HG02678 (cell line): ENCODE results near the gene CEMIP.

Experiments
- ATAC-seq: cut with Tn5 transposase; IDR thresholded peaks from one replicate; pipeline ENCODE4 v1.9.1; 2021; ENCODE audit warnings: mild to moderate bottlenecking, moderate library complexity; ENCODE audit not compliant: unreplicated experiment

Gene CEMIP

DNA sequence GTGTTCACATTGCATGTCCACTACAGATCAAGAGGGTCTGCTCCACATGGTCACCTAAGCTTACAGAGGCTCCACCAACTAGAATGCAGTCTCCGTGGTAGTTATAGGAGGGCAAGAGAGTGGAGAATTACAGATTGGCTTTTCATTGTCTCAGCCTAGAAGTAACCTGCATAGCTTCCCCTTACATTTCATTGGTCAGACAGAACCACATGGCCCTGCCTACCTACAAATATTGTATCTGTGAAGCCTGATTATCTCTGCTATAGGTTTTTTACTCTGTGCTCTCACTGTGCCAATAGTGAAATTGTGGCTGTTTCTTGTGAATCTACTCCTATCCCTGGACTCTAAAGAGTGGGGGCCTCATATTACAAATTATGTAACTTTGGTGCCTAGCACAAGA is 219.1 kb downstream of the CEMIP start:
- no peak for ATAC-seq

DNA sequence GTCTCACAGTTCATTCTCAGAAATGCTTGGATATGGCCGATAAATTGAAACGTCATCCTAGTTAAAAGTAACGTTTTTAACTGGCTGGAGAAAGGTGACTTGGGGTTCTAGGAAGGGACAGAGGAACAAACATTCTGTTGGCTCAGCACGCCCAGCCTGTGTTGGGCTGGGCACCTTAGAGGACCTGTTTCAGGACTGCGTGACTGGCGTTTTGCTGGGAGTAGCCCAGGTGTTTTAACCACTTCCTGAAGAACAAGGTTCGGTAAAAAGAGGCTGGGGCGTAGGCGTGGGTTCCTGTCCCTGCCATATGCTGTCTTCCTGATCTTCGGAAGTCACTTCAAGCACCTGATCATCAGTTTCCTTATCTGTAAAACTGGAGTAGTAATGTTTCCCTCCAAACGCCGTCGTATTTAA is 220.5 kb downstream of the CEMIP start:
- no peak for ATAC-seq

DNA sequence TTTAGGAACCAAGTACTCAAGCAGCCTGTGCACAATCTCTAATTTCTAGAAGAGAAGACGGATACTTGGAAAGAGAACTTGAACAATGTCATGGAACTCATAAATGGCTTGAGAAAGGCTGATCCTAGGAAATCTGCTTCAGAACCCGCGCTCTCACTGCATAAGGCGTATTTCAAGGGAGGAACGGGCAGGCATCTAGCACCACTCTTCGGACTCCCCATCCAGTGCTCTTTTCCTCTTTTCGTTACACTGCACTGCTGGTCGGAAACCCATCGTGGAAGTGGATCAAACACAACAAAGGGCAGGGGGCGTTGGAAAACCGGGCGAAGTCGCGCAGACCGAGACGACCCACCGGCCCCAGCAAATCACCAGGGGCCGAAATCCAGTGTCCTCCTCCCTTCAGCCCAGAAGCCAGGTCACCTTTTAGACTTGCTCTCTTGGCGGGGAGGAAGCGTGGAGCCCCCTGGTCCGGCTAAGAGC is 221.0 kb downstream of the CEMIP start:
- ATAC-seq, result no peak

DNA sequence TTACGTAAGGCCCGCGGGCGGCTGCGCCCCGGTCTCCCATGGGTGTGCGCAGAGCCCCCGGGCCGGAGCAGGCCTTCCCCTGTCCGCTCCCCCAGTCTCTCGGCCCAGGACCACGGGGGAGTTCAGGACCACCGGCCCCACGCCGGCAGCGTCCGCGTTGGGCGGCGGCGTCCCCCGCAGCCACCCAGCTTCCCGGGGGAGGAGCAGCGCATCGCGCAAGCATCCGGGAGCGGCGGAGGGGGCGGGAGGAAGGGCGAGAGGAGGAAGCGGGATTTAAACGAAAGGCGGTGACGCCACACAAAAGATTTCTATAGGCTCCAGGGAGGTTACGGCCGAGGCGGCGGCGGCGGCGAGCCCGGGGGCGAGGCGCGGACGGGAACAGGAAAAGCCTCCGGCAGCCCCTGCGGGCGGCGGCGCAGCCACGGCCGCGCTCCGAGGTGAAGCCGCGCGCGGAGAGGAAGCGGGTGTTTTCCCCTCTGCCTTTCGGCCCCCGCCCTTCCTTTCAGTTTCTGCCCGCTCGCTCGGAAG is 221.5 kb downstream of the CEMIP start, which contains the start of gene TLNRD1:
TLNRD1 (plus strand) TSS at position 300 of the 528 bp plus-strand sequence. CDS start 1,349 bp downstream, outside the sequence.
- peak; percentile 58 for ATAC-seq
